Activated CD4-positive, CD25-positive, alpha-beta regulatory T cell treated with anti-CD3 and anti-CD28 coated beads, Interleukin-2, amount 50 U/mL, for 24 hours (primary cell): ENCODE data around the gene CMPK2.

Source experiments
- ATAC-seq, 2 donors: fragments of 150-1000 bp; cut with Tn5 transposase; one replicate each; pipeline ENCODE4 v1.10.0; 2021; ENCODE audit warnings: mild to moderate bottlenecking in 1 of 2, moderate library complexity in 1 of 2

CMPK2 gene

DNA sequence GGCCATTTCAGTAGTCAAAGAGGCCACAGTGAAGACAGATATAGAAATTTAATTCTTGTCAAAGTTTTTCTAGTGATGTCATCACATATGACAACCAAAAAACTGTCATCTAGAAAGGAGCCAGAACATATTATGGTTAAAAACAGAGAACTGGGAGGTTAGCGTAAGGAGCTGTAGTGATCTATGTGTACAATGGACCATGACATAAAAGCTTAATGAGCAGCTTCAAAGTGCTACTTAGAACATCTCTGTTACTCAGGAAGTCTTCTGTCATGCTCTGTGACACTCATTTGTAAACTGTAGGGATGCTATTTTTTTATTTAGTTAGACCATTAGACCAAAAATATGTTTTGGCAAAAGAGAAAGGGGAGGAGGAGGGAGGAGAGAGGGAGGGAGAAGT, 57.3 kb downstream of the CMPK2 start:
- no peak for ATAC-seq

DNA sequence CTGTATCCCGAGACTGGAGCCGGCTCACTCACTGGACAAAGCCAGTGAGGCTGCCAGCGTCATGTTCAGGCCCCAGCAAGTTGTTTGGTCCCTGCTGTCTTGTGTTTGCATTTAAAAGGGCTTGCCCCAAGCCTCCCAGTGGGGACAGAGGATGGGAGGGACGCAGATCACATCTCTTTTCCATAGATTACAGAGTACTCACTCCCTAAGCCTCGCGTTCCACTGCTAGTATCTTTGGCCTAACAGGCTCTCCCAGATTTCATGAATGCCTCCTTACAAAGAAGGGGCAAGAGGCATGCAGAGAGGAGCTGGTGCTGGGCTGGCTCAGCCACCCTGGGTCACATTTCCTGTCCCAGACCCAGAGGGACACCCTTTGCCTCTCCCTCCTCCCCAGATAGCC, 59.1 kb downstream of the CMPK2 start:
- ATAC-seq: no peak

DNA sequence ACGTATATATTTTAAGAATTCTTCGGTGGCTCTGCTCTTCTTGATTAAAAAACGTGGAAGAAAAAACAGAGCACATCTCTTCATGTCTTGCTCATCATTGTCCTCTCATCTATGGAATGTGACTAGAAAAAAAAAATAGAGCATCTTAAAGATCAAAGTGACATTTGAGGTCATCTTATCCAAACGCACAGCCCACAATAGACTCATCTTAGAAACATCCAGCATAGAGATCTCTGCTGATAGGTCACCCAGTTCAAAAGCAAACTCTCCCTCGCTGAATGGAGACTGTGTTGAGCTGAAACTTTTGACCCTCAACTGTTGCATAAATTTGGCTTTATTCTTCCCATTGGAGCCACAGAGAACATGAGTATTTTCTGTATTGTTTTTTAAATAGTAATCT, 65.2 kb downstream of the CMPK2 start:
- no peak for ATAC-seq
